Measurements from ENCODE around the gene SMIM35.

SMIM35 gene

GRCh38 chr11:118018401-118018800, 68.4 kb downstream of the SMIM35 start:
- TF ChIP-seq, protein P1, sequence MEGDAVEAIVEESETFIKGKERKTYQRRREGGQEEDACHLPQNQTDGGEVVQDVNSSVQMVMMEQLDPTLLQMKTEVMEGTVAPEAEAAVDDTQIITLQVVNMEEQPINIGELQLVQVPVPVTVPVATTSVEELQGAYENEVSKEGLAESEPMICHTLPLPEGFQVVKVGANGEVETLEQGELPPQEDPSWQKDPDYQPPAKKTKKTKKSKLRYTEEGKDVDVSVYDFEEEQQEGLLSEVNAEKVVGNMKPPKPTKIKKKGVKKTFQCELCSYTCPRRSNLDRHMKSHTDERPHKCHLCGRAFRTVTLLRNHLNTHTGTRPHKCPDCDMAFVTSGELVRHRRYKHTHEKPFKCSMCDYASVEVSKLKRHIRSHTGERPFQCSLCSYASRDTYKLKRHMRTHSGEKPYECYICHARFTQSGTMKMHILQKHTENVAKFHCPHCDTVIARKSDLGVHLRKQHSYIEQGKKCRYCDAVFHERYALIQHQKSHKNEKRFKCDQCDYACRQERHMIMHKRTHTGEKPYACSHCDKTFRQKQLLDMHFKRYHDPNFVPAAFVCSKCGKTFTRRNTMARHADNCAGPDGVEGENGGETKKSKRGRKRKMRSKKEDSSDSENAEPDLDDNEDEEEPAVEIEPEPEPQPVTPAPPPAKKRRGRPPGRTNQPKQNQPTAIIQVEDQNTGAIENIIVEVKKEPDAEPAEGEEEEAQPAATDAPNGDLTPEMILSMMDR (IDR thresholded peaks at IDR 0.05; ENCODE audit: insufficient read depth, missing control alignments), result no peak
- DNase-seq (ENCODE audit: insufficient read length, low spot score), result no peak
- FAIRE-seq, result no peak

DNA sequence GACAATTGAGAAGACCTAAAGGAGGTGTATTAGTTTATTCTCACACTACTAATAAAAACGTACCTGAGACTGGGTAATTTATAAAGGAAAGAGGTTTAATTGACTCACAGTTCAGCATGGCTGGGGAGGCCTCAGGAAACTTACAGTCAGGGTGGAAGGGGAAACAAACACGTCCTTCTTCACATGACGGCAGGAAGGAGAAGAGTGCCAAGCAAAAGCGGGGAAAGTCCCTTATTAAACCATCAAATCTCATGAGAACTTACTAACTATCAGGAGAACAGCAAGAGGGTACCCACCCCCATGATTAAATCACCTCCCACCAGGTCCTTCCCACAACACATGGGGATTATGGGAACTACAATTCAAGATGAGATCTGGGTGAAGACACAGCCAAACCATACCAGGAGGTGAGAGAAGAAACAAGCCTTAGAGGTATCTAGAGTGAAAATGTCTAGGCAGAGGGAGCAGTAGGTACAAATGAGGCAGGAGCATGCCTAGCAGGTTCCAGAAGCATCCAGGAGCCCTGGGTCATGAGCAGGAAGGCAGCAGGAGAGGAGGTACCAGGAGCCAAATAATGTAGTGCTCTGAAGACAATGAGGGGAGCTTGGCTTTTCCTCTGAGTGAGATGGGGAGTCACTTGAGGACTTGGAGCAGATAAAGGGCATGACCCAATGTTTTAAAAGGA, 69.0 kb downstream of the SMIM35 start:
- no peak for FAIRE-seq
- DNase-seq (ENCODE audit: insufficient read length, low spot score), result no peak
- TF ChIP-seq, protein P1 (IDR thresholded peaks at IDR 0.05; ENCODE audit: insufficient read depth, missing control alignments), result no peak

DNA sequence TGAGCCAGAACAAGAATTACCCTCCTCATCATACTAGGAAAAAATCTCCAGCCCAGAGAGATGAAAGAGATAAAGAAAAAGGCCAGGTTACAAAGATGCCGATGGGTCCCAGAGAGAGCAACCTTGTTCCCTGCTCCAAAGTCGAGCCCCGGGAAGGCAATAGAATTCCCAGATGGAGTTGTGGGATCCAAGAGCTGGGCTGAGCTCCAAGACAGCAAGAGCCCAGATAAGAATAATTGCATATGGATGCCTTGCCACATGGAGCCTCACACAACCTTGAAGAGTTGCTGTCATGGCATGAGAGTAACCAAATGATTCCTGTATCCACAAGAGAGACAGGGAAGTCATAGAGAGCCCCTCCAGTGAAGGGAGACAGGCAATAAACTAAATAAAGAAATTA, 69.7 kb downstream of the SMIM35 start:
- DNase-seq (ENCODE audit: insufficient read length, low spot score), result no peak
- TF ChIP-seq, protein P1 (IDR thresholded peaks at IDR 0.05; ENCODE audit: insufficient read depth, missing control alignments), result no peak
- FAIRE-seq, result no peak

- DNase-seq (ENCODE audit: insufficient read length, low spot score), result no peak
- FAIRE-seq, result no peak
- TF ChIP-seq, protein P1 (IDR thresholded peaks at IDR 0.05; ENCODE audit: insufficient read depth, missing control alignments), result no peak
Measured at GRCh38 chr11:118016104-118016503, 70.7 kb downstream of the SMIM35 start.

DNA sequence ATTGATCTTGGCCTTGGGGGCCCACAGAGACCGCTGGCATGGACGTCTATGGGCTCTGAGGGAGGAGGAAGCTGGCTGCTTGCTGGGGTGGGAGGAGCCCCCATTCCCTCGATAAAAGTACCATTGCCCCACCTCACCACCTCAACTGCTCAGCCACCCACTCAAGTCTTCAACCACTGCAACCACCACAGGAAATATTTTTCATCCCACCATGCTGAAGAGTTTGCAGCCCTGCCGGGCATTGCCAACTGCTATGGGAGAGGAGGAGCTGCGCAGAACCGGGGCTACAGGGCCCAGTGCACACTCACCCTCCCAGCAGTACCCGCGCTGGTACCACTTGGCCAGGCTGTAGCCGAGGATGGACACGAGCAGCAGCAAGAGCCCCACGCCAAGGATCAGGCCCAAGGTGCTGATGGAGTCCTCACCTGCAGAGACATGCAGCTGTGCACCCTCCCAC, 71.3 kb downstream of the SMIM35 start:
- TF ChIP-seq, protein P1 (IDR thresholded peaks at IDR 0.05; ENCODE audit: insufficient read depth, missing control alignments), result no peak
- FAIRE-seq, result no peak

DNA sequence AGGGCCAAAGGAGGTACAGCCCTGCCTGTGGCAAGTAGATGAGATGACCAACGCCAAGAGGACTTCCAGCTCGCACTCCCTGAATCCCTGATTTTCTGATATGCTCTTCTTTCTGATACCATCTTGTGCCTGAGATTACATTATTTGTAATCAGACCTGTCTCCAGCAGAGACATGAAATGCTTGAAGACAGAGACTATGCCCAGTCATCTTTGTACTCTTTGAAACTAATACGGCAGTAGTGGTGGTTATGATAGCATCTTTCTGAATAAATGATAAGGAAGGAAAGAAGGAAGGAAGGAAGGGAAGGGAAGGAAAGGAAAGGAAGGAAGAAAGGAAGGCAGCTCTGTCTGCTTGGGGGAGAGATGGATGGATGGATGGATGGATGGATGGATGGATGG, 72.7 kb downstream of the SMIM35 start:
- TF ChIP-seq, protein P1 (IDR thresholded peaks at IDR 0.05; ENCODE audit: insufficient read depth, missing control alignments), result no peak
- FAIRE-seq, result no peak

More for the DNA sequence above, 71.3 kb downstream of the SMIM35 start:
- DNase-seq (ENCODE audit: insufficient read length, low spot score), result no peak

DNA sequence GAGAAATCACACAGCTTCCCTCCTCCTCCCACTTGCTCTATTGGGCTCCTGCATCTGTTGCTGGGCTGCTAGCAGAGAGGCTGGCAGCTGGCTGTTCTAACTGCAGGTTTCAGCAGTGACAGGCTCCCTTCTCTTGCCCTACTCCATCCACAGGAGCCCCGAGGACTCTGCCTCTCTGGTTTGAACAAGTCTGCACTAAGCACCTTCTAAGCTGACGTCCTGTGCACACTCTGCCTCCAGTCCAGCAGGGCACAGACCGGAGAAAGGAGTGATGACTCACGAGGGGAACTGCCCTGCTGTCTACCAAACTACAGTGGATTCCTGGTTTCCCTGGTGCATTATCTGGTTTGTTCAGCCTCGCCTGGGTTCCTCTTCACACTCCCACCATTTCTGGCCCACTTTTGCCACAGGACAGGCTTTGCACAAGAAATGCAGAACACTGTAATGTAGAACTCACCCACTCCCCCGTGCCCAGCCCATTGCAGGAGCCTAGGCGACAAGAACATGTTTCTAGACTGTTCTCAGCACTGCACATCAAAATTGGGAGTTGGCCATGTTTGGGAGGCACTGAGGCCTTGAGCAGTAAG, 74.6 kb downstream of the SMIM35 start:
- FAIRE-seq, result no peak
- no peak for DNase-seq (ENCODE audit: insufficient read length, low spot score)
- TF ChIP-seq, protein P1 (IDR thresholded peaks at IDR 0.05; ENCODE audit: insufficient read depth, missing control alignments), result no peak

More for the DNA sequence above, 72.7 kb downstream of the SMIM35 start:
- no peak for DNase-seq (ENCODE audit: insufficient read length, low spot score)
